B cell (primary cell): ENCODE data around the gene CITED4. TPM values are rescaled to one million over a fixed set of nuclear protein-coding genes. Genes with fewer than 3 reads are reported as not detected.

Source experiments
- ATAC-seq: fragments of 200-7000 bp; cut with Tn5 transposase; one replicate; pipeline ENCODE4 v1.10.0; 2021; ENCODE audit warnings: low read depth, mild to moderate bottlenecking, moderate number of reproducible peaks, moderate library complexity
- CTCF ChIA-PET: fragments of 350-600 bp; sonication (Branson Sonifier 250); formaldehyde crosslinking; loops from one replicate; lab custom pipeline; 2021; ENCODE audit warnings: antibody characterized with exemption, inconsistent platforms; lab: Charles Lee
- POLR2A ChIA-PET: fragments of 350-600 bp; sonication (Branson Sonifier 250); formaldehyde crosslinking; loops from one replicate; lab custom pipeline; 2021; ENCODE audit warnings: antibody characterized with exemption; lab: Charles Lee
- DNase-seq: peaks from one replicate; pipeline ENCODE4 v3.0.0; 2013
- H2AFZ ChIP-seq: 2 replicates; pipeline ENCODE4 v1.6.1; 2012; ENCODE audit warnings: mild to moderate bottlenecking, low read depth, low read length; ENCODE audit not compliant: insufficient read depth, poor library complexity, severe bottlenecking
- H3K27ac ChIP-seq, 2 donors: 1 replicate in 1 of 2; 2 replicates in 1 of 2; pipeline ENCODE4 v1.5.1; 2012 to 2013; ENCODE audit warnings: low read length in 2 of 2, mild to moderate bottlenecking in 2 of 2, moderate library complexity in 1 of 2
- H3K27me3 ChIP-seq, 4 experiments: fragments of 200-600 bp in 1 of 4; sonication (generic) in 1 of 4; replicated peaks in 1 of 4; 1 replicate in 2 of 4; 2 replicates in 2 of 4; pipeline versions ENCODE4 v1.6.1 to v1.7.0; 2013 to 2016; ENCODE audit warnings: low read length in 3 of 4, mild to moderate bottlenecking in 2 of 4, mixed read lengths in 1 of 4, moderate library complexity in 1 of 4; ENCODE audit not compliant: insufficient read depth in 4 of 4, control insufficient read depth in 3 of 4; ENCODE audit errors: control extremely low read depth in 1 of 4
- H3K36me3 ChIP-seq, 2 experiments: replicated peaks in 1 of 2; 1 replicate in 1 of 2; 2 replicates in 1 of 2; pipeline versions ENCODE4 v1.6.1 to v1.7.1; 2013; ENCODE audit warnings: low read length in 1 of 2; ENCODE audit not compliant: insufficient read depth in 2 of 2, control insufficient read depth in 1 of 2; ENCODE audit errors: control extremely low read depth in 1 of 2, extremely low read depth in 1 of 2
- H3K4me1 ChIP-seq, 2 donors: fragments of 200-600 bp in 1 of 2; sonication (generic) in 1 of 2; 1 replicate in 1 of 2; 2 replicates in 1 of 2; pipeline versions ENCODE4 v1.5.1 to v1.6.1; 2013 to 2017; ENCODE audit warnings: low read length in 2 of 2; ENCODE audit not compliant: control insufficient read depth in 2 of 2, insufficient read depth in 2 of 2
- H3K4me2 ChIP-seq: replicated peaks from 2 replicates; pipeline ENCODE3; 2012; ENCODE audit warnings: mild to moderate bottlenecking, low read depth, low read length; ENCODE audit not compliant: poor library complexity, severe bottlenecking
- H3K4me3 ChIP-seq, 5 experiments: fragments of 200-600 bp in 1 of 5; sonication (generic) in 1 of 5; 1 replicate in 3 of 5; 2 replicates in 2 of 5; pipeline versions ENCODE4 v1.5.1 to v1.7.0; 2011 to 2016; ENCODE audit warnings: low read length in 4 of 5, mild to moderate bottlenecking in 4 of 5, low read depth in 2 of 5, control low read depth in 1 of 5, moderate library complexity in 1 of 5; ENCODE audit not compliant: insufficient read depth in 1 of 5; ENCODE audit errors: control extremely low read depth in 1 of 5, extremely low read depth in 1 of 5
- H3K79me2 ChIP-seq: fragments of 200-600 bp; sonication (generic); one replicate; pipeline ENCODE4 v1.6.0; 2016; ENCODE audit warnings: low read length; ENCODE audit not compliant: control insufficient read depth, insufficient read depth
- H3K9ac ChIP-seq: fragments of 200-600 bp; sonication (generic); 2 replicates; pipeline ENCODE4 v1.6.1; 2017; ENCODE audit warnings: mild to moderate bottlenecking, low read length, moderate library complexity
- H3K9me3 ChIP-seq, 3 donors: one replicate each; pipeline versions ENCODE4 v1.6.1 to v1.7.1; 2013; ENCODE audit warnings: low read length in 2 of 3; ENCODE audit not compliant: control insufficient read depth in 2 of 3, insufficient read depth in 1 of 3; ENCODE audit errors: control extremely low read depth in 1 of 3
- H4K20me1 ChIP-seq: 2 replicates; pipeline ENCODE4 v1.6.0; 2012; ENCODE audit warnings: mild to moderate bottlenecking, low read length; ENCODE audit not compliant: insufficient read depth, control insufficient read depth, poor library complexity, severe bottlenecking
- H3K27ac Mint-ChIP-seq: one replicate; pipeline ENCODE4 v1.8.0; 2021; ENCODE audit warnings: mixed read lengths
- H3K27me3 Mint-ChIP-seq: one replicate; pipeline ENCODE4 v1.8.0; 2021; ENCODE audit warnings: mixed read lengths
- H3K4me1 Mint-ChIP-seq: one replicate; pipeline ENCODE4 v1.8.0; 2021; ENCODE audit warnings: mixed read lengths
- H3K4me3 Mint-ChIP-seq: one replicate; pipeline ENCODE4 v1.8.0; 2021; ENCODE audit warnings: mixed read lengths
- H3K9me3 Mint-ChIP-seq: one replicate; pipeline ENCODE4 v1.8.0; 2022; ENCODE audit warnings: mixed read lengths; ENCODE audit not compliant: insufficient read depth
- CTCF ChIP-seq: fragments of 200-600 bp; IDR thresholded peaks from one replicate; pipeline ENCODE4 v1.8.0; 2022; ENCODE audit warnings: antibody characterized with exemption, mild to moderate bottlenecking
- EZH2 ChIP-seq: IDR thresholded peaks from 2 replicates; pipeline ENCODE4 v1.6.1; 2012; ENCODE audit warnings: borderline replicate concordance, low read depth, mild to moderate bottlenecking, moderate library complexity, low read length; ENCODE audit not compliant: insufficient read depth, poor library complexity, severe bottlenecking
- WGBS: methylation state at CpG from one replicate; pipeline ENCODE4 v1.1.5; 2013; ENCODE audit warnings: missing lambda C conversion rate; ENCODE audit not compliant: insufficient coverage; 5-methylcytosine and 5-hydroxymethylcytosine counted together
- intact Hi-C: fragments of 100-400 bp; cut with micrococcal nuclease; formaldehyde crosslinking; loops from one replicate; pipeline ENCODE4 v1.10.0; 2022
- polyA plus RNA-seq: library from polyadenylated mRNA; depleted of rRNA; stranded (reverse); fragments of >200 nt; gene quantifications from 2 replicates; pipeline ENCODE4 v1.2.3, GENCODE V29; 2012
- total RNA-seq, 2 donors: library from RNA; stranded (reverse); fragments of 120-200 nt in 1 of 2; gene quantifications; 1 replicate in 1 of 2; 2 replicates in 1 of 2; pipeline versions ENCODE4 v1.2.3 to v1.2.4, GENCODE V29; 2013 to 2022

Gene CITED4
- total and polyA plus RNA-seq, 2 donors (not counting 1 experiment from before 2014, with no cell fraction given) = 3.2 to 5.6 TPM

- no peak overlapping the region for H3K4me3 ChIP-seq
- no peaks in the 10 kb centered on the region for H3K27me3 Mint-ChIP-seq
- H3K9me3 ChIP-seq = no peaks in the 10 kb centered on the region
- H2AFZ ChIP-seq = no peak overlapping the region
- H3K4me3 Mint-ChIP-seq = no peak overlapping the region
- H3K9me3 Mint-ChIP-seq = no peaks in the 10 kb centered on the region
- H3K4me1 ChIP-seq = no peaks in the 10 kb centered on the region
- H3K36me3 ChIP-seq = no peaks in the 10 kb centered on the region
- no peaks in the 10 kb centered on the region for H3K4me1 Mint-ChIP-seq
- no peaks in the 10 kb centered on the region for H3K79me2 ChIP-seq
- ATAC-seq (no peak), DNase-seq (no peak)
- ChIA-PET CTCF (no interaction called here), POLR2A (no interaction called here)
- no peaks in the 10 kb centered on the region for H3K27me3 ChIP-seq
- H4K20me1 ChIP-seq = no peaks in the 10 kb centered on the region
- no peak overlapping the region for H3K27ac ChIP-seq
- H3K9ac ChIP-seq = no peak overlapping the region
- H3K4me2 ChIP-seq = no peak overlapping the region
- TF ChIP-seq EZH2 = no peak
- no peak for TF ChIP-seq CTCF
- intact Hi-C loops = no loop called here
- H3K27ac Mint-ChIP-seq = no peak overlapping the region
- WGBS = no CpG with 5 or more reads among the region's 3 CpGs
These were observed 48.9 kb upstream of the CITED4 start for GRCh38 chr1:40911105-40911504.

- H3K4me3 Mint-ChIP-seq = no peak overlapping the region
- ChIA-PET CTCF (no interaction called here), POLR2A (no interaction called here)
- peaks cover under 1% of the 10 kb centered on the region for H3K27me3 Mint-ChIP-seq
- no peak overlapping the region for H3K4me3 ChIP-seq
- no peaks in the 10 kb centered on the region for H3K79me2 ChIP-seq
- H3K4me2 ChIP-seq = no peak overlapping the region
- TF ChIP-seq CTCF (no peak), EZH2 (no peak)
- 85% methylated on average over 5 of the region's 9 CpGs for WGBS
- H3K9ac ChIP-seq = no peak overlapping the region
- H3K4me1 Mint-ChIP-seq = no peaks in the 10 kb centered on the region
- H3K36me3 ChIP-seq = no peaks in the 10 kb centered on the region
- H3K9me3 ChIP-seq = no peaks in the 10 kb centered on the region
- intact Hi-C loops = no loop called here
- no peaks in the 10 kb centered on the region for H3K27me3 ChIP-seq
- no peak overlapping the region for H3K27ac ChIP-seq
- H3K27ac Mint-ChIP-seq = no peak overlapping the region
- DNase-seq (no peak), ATAC-seq (no peak)
- H4K20me1 ChIP-seq = no peaks in the 10 kb centered on the region
- no peaks in the 10 kb centered on the region for H3K4me1 ChIP-seq
- H3K9me3 Mint-ChIP-seq = no peaks in the 10 kb centered on the region
- no peak overlapping the region for H2AFZ ChIP-seq
These were observed 47.1 kb upstream of the CITED4 start for GRCh38 chr1:40909281-40909680.
